Measurements from ENCODE around the gene FOXL2. TPM values are rescaled to one million over a fixed set of nuclear protein-coding genes. Genes with fewer than 3 reads are reported as not detected.

FOXL2 gene
- total RNA-seq, 1 experiment from 2014 or later = 0.22 TPM

DNA sequence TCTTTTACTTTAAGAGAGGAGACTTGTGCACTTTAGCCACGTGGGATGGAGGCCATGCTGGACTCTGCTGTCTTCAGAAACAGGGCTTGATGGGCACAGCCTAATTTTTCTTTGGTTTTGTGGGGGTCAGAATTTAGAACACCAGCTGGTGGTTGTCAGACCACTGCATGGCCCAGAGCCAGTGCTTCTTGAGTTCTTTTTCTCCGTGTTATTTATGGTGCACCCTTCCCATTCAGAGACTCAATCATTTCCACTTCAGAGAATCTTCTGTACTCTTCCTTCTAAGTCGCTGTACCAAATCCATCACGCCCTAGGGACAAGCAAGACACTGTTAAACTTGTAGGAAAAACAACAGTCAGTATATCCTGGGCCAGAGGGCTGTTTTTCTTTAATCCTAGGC, 39.0 kb upstream of the FOXL2 start:
- Histone ChIP-seq H3K18ac (ENCODE audit: insufficient read length, low read depth, low read length) (no peak overlapping the region), H3K23ac (ENCODE audit: insufficient read length, low read depth, low read length) (no peak overlapping the region), H2BK5ac (ENCODE audit: insufficient read length, low read length) (no peak overlapping the region), H3T11ph (ENCODE audit: low read length) (no peak overlapping the region), H3K27me3 (ENCODE audit: insufficient read depth, low read length) (no peaks in the 10 kb centered on the region), H3K4ac (ENCODE audit: low read depth, low read length) (no peak overlapping the region), H4K20me1 (ENCODE audit: control insufficient read depth, insufficient read depth, insufficient read length) (no peaks in the 10 kb centered on the region), H3K4me1 (ENCODE audit: insufficient read depth, low read length) (no peaks in the 10 kb centered on the region), H3K23me2 (ENCODE audit: insufficient read length, low read depth, low read length, poor library complexity, severe bottlenecking) (no peaks in the 10 kb centered on the region), H4K91ac (ENCODE audit: insufficient read length, low read depth, low read length) (no peak overlapping the region), H4K8ac (replicated peaks; ENCODE audit: insufficient read length, low read depth, low read length) (no peak overlapping the region), H3K14ac (ENCODE audit: insufficient read depth, low read length) (no peak overlapping the region), H2BK12ac (ENCODE audit: insufficient read length, low read depth, low read length) (no peak overlapping the region), H3K56ac (ENCODE audit: insufficient read length, low read depth, low read length) (no peak overlapping the region), H2BK20ac (ENCODE audit: low read depth, low read length, poor library complexity, severe bottlenecking) (no peak overlapping the region), H3K79me2 (ENCODE audit: insufficient read depth, low read length) (no peaks in the 10 kb centered on the region), H3K9ac (ENCODE audit: extremely low read depth, insufficient read length, low read length) (no peak overlapping the region), H2AFZ (ENCODE audit: low read length) (no peak overlapping the region), H2AK5ac (ENCODE audit: insufficient read length, low read length) (no peak overlapping the region), H3K4me2 (ENCODE audit: insufficient read depth, insufficient read length, low read length) (no peak overlapping the region), H2BK120ac (ENCODE audit: low read depth, low read length, poor library complexity, severe bottlenecking) (no peak overlapping the region), H3K9me3 (ENCODE audit: control insufficient read depth, low read depth, low read length) (no peaks in the 10 kb centered on the region), H3K27ac (ENCODE audit: insufficient read length, low read depth, low read length) (no peak overlapping the region), H4K5ac (ENCODE audit: insufficient read length, low read depth, low read length) (no peak overlapping the region), H3K79me1 (ENCODE audit: insufficient read depth, low read depth, low read length, poor library complexity, severe bottlenecking) (no peaks in the 10 kb centered on the region), H2BK15ac (ENCODE audit: low read depth, low read length) (no peak overlapping the region)
- Mint-ChIP-seq H3K9me3 (no peaks in the 10 kb centered on the region), H3K4me3 (no peak overlapping the region), H3K27ac (no peak overlapping the region), H3K4me1 (no peaks in the 10 kb centered on the region), H3K36me3 (ENCODE audit: insufficient read depth in 1 of 3, low read depth in 3 of 3) (no peaks in the 10 kb centered on the region), H3K27me3 (ENCODE audit: low read depth) (peaks cover 17% of the 10 kb centered on the region)
- TF ChIP-seq, protein P1, sequence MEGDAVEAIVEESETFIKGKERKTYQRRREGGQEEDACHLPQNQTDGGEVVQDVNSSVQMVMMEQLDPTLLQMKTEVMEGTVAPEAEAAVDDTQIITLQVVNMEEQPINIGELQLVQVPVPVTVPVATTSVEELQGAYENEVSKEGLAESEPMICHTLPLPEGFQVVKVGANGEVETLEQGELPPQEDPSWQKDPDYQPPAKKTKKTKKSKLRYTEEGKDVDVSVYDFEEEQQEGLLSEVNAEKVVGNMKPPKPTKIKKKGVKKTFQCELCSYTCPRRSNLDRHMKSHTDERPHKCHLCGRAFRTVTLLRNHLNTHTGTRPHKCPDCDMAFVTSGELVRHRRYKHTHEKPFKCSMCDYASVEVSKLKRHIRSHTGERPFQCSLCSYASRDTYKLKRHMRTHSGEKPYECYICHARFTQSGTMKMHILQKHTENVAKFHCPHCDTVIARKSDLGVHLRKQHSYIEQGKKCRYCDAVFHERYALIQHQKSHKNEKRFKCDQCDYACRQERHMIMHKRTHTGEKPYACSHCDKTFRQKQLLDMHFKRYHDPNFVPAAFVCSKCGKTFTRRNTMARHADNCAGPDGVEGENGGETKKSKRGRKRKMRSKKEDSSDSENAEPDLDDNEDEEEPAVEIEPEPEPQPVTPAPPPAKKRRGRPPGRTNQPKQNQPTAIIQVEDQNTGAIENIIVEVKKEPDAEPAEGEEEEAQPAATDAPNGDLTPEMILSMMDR (conservative IDR thresholded peaks at IDR 0.05) = no peak
- no peak for DNase-seq
- no CpG with 5 or more reads among the region's 4 CpGs for WGBS (ENCODE audit: extremely low coverage, insufficient read length, low lambda C conversion rate)

All from H9 (cell line).